Bone marrow (tissue), 2 donors: ENCODE measurements around the gene ENOX1.

Experiments used
- DNase-seq, 2 donors: peaks; one replicate each; lab custom pipeline; 2025; lab: John Stamatoyannopoulos, UW

ENOX1 gene

DNA sequence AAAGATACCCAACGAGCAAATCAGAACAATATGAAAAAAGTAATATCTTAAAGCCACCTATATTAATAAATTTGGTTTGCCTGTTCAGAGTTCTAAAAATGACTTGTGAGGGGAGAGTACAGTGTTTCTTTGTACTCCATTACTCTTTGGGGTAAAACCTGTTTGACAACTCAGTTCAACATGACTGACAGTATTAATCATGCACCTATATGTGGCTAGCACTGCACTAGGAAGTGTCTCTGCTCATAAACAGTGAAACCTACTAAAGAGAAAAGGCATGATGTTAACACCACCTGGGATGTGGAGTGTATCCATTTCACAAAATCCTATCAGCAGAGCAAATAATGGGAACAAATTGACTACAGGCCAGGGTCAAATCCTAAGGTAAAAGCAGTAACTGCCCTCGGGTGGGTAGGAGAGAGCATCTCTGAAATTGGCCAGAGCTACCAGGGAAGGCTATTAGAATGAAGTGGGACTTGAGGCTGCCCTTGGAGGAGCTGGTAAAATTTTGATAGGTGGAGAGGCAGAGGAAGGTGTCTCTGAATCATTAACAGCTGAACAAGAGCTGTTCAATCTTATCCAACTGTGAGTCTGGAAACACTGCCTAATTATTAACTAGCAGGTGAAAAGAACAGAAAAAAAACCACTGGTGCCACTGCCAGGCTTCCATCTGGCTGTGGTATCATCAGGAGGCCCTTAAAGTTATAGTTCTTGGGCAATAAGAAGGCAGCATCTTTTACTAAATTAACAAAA, 398.3 kb downstream of the ENOX1 start:
- no peak for DNase-seq

DNA sequence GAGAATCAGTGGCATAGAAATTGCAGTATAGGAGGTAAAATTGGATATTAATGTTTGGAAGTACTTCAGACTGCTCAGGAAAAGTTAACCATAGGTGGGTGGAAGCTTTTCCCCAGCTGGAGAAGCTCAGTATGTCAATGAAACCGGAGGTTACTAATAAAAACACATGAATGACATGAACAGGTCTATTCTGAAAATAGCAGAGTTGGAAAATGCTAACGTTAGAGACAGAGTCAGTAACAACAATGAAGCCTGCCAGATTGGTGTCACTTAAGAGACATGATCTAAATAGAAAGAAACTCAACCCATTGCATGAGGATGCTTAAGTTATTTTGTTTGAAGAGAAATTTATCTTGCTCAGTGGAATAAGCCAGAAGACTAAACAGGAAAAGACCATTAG, 398.9 kb downstream of the ENOX1 start:
- no peak for DNase-seq

DNA sequence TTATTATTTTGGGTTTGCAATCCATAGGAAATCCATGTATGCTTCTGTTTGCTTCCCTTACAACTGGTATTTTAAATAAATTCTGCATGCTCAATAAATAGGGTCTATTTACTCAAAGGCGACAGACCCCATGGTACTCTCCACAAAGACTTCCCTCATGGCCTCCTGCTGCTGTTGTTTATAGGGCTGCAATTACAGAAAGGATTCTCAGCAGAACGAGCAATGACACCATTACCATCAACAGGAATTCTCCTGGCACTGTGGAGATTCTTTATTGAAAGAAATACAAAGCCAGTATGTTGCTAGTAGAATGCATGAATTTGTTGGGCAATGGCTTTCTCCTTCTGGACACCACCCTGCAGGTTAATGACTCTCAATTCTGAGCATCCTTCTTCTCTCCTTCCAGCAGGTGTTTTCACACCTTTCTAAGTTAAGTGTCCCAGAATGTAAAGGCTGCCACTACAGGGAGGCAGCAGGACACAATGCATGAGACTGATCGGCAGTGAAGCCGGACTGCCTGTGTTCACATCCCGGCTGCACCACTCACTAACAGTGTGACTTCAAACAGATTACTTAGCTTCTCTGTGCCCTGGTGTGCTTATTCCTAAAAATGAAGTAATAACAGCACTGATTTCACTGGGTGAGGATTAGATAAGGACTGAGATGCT, 403.1 kb downstream of the ENOX1 start:
- no peak for DNase-seq

DNA sequence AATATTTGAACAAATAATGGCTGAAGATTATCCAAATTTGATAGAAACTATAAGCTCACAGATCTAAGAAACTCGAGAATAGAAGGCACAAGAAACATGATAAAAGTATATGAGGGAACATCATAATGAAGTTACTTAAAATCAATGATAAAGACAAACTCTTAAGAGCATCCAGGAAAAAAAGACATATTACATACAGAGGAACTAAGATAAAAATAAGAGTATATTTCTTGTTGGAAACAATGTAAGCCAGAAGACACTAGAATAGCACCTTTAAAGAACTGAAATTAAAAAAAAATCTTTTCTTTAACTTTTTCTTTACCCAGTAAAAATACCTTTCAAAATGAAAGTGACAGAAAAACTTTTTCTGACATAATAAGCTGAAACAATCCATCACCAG, 407.0 kb downstream of the ENOX1 start:
- DNase-seq: no peak

DNA sequence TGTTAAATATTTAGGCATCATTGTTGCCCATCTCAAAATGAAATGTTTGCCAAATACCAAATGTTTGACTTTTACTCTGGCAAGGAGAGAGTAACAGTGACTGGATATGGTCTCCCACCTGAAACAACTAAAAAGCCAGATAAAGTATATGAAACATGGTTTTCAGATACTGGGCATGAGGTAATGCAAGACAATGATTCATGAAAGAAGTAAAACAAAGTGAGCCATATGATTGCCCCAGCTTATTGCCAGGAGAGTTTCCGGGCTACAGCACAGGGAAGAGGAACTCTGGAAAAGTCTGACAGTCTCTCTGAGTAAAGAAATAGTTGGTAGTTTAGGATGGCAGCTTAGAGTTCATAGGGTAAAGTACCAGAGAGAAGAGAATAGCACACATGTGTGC, 408.8 kb downstream of the ENOX1 start:
- no peak for DNase-seq

GRCh38 chr13:43377149-43377548, 409.6 kb downstream of the ENOX1 start:
- DNase-seq: no peak

- DNase-seq: no peak
Observed at GRCh38 chr13:43376596-43376995, 410.2 kb downstream of the ENOX1 start.

DNA sequence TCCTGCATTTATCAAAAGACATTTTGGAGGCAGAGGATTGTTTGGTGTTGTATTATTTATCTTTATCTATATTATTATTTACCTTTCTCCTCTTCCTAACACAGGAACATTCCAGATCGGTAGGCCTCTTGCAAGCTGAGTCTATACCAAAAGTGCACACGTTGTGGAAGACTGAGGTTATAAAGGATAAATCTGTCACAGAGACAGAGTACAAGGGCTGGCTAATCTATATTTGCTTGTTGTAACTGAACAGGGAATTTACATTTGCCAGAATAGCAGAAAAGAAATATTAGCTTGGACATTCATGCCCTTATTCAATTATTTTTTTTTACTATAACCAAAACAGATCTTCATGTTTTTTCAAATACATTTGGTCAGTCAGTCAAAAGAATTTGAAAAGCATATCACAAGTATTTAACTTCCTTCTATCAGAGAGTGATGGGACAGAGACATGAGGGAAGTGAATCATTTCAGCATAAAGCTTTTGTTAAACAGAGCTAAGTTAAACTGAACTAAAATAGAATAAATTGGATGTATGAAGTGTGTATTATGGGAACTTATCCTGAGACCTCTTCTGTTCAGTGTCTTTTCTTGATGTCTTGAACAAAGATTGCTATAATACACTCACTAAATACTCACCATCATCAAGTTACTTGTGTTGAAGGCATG, 410.8 kb downstream of the ENOX1 start:
- no peak for DNase-seq

DNA sequence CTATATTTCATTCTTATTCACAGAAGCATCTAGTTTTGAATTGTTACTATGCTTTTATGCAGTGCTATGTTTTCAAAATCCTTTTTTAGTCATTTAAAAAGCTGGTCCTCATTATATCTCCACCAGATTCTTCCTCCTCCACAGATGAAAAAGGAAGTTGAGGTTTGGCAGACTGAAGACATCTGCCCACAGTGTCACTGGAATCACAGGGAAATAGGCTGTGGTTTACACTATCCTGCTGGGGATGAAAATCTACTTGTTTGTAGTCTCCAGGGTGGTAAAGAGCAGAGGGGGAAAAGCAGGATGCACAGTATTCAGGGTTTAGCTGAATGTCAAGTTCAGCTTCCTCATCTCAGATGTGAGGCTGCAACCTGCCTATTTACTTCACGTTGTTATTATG, 412.2 kb downstream of the ENOX1 start:
- peak in 1 of 2 donors; percentile 57 for DNase-seq

- no peak for DNase-seq
Observed at GRCh38 chr13:43373400-43373799, 413.4 kb downstream of the ENOX1 start.

GRCh38 chr13:43370842-43371241, 415.9 kb downstream of the ENOX1 start:
- DNase-seq: no peak

DNA sequence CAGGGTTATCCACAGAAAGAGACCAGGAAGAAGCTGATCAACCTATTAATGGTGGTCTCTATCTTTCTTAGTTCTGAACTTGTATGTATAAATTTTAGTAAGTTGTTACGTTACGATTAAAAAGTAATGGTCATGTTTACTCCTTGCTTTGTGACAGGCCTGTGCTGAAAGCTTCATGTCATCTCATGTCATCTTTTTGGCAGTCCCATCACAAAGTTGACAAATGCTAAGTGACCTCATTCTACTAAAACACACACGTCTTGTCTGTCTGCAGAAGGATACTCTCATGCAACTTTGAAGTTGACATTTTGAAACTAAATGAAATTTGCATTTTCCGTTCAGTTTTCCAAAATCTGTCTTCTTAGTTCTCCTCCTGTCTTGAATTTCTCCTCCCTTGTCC, 417.5 kb downstream of the ENOX1 start:
- DNase-seq: no peak

DNA sequence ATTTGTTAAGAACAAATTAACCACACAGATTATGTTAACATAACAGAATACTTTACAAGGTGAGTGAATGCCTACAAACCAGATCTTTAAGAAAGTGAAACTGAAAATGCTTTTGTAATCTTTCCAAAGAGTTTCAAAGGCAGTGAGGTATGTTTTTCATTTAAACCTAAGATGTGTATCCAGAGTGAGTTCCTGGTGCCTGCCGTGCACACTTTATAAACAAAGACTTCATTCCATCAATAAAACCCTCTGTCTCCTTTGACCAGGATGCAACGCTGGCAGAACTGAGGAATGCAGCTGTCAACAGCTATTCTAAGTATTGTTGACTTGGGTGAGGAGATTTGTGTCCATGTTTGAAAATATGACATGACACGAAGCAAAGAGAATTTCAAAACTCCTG, 418.8 kb downstream of the ENOX1 start:
- DNase-seq: no peak

- DNase-seq: no peak
Observed at GRCh38 chr13:43365039-43365344, 421.8 kb downstream of the ENOX1 start.

GRCh38 chr13:43364210-43365038, 422.3 kb downstream of the ENOX1 start:
- peak in 1 of 2 donors; percentile 40 for DNase-seq

DNA sequence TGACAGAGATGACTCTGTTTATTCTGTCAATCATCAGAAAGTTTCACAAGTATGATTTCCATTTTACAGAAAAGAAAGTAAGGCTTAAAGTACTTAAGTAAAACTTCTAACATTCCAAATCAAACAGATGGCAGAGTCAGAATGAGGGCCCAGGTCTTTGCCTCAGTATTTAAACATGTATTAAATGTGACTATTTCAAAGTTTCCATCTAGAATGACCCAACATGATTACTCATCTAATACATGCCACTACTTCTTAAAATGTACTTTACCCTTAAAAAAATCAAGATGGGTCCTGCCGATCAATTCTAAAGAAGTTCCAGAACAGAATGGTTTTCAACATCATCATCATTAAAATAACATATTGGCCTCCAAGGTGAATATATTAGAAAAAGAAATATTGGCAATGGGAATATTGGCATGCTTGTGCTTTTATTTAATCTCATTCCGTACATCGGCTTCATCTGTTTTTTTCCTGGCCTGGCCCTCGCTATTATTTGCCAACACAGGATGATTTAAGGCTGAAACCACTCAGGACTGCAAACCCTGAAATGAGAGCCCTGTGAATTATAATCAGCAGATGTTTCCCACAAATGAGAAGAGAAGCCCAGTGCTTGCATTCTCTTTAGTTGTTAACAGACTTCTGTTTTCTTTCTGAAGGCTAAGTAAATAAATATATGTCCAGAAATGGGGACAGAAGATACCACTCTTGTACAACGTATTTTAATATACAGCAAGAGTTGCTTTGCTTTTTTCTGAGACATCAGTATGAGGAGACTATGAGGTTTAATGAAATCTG, 423.4 kb downstream of the ENOX1 start:
- no peak for DNase-seq

GRCh38 chr13:43362556-43362955, 424.2 kb downstream of the ENOX1 start:
- no peak for DNase-seq

DNA sequence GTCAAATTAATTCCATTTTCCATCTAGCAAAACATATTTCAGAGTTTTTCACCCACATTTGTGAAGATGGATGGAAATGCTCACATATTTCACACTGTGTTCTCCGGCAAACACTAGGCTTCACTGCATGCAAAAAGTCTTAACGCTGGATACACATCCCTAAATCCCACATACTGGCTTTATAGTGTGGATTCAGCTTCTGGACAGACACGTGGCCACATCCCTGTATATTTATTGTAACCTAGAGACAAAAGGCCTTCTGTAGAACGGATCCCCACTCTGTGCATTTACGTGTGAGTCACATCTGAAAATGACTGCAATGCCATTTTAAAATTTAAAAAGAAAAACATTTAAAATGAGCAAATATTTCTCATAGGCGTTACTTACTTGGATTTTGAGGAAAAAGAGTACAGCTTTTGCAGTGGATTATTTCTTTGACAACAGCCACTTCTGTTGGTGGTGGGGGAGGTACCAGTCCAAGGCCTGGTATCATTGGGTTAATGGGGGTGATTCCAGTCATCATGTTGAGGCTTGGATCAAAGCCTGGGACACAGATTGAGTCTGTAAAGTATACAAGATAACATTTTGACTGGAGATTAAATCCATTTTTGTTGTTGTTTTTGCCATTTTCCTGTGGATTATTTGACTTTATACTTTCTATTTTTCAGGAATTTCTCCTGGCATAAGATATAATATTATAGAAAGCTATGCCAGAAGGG, 425.7 kb downstream of the ENOX1 start:
- DNase-seq: no peak

- DNase-seq: no peak
Observed at GRCh38 chr13:43360171-43360570, 426.6 kb downstream of the ENOX1 start.

- no peak for DNase-seq
Observed at GRCh38 chr13:43359536-43359935, 427.2 kb downstream of the ENOX1 start.

- no peak for DNase-seq
Observed at GRCh38 chr13:43357564-43357963, 429.2 kb downstream of the ENOX1 start.
